GM23248 (cell line): ENCODE results near the gene MYORG. TPM values are rescaled to one million over a fixed set of nuclear protein-coding genes. Genes with fewer than 3 reads are reported as not detected.

Experiments
- DNase-seq: peaks from one replicate; pipeline ENCODE4 v3.0.0-alpha.2; 2015
- H2AFZ ChIP-seq: fragments of 200-600 bp; sonication (generic); 2 replicates; pipeline ENCODE4 v1.6.1; 2016; ENCODE audit warnings: antibody characterized with exemption
- H3F3A ChIP-seq: fragments of 200-600 bp; sonication (generic); 2 replicates; pipeline ENCODE4 v1.6.1; 2016; ENCODE audit warnings: mild to moderate bottlenecking, antibody characterized with exemption, mixed run types; ENCODE audit not compliant: insufficient read depth
- H3K27ac ChIP-seq: fragments of 200-600 bp; sonication (generic); 2 replicates; pipeline ENCODE4 v1.5.1; 2016; ENCODE audit warnings: mild to moderate bottlenecking
- H3K27me3 ChIP-seq: fragments of 200-600 bp; sonication (generic); replicated peaks from 2 replicates; pipeline ENCODE4 v1.6.1; 2016; ENCODE audit warnings: mild to moderate bottlenecking; ENCODE audit not compliant: insufficient read depth
- H3K36me3 ChIP-seq: fragments of 200-600 bp; sonication (generic); 2 replicates; pipeline ENCODE4 v1.6.1; 2016; ENCODE audit warnings: low read depth, mild to moderate bottlenecking
- H3K4me1 ChIP-seq: fragments of 200-600 bp; sonication (generic); 2 replicates; pipeline ENCODE4 v1.6.1; 2016; ENCODE audit warnings: mild to moderate bottlenecking; ENCODE audit not compliant: insufficient read depth
- H3K4me2 ChIP-seq: fragments of 200-600 bp; sonication (generic); one replicate; pipeline ENCODE4 v1.6.1; 2016; ENCODE audit warnings: mild to moderate bottlenecking; ENCODE audit not compliant: unreplicated experiment
- H3K4me3 ChIP-seq: fragments of 200-600 bp; sonication (generic); 2 replicates; pipeline ENCODE4 v1.5.1; 2016; ENCODE audit warnings: mild to moderate bottlenecking
- H3K79me2 ChIP-seq: fragments of 200-600 bp; sonication (generic); 2 replicates; pipeline ENCODE4 v1.6.1; 2016; ENCODE audit warnings: mild to moderate bottlenecking; ENCODE audit not compliant: insufficient read depth
- H3K9ac ChIP-seq: fragments of 200-600 bp; sonication (generic); 2 replicates; pipeline ENCODE4 v1.6.1; 2016; ENCODE audit warnings: mild to moderate bottlenecking
- H3K9me2 ChIP-seq: fragments of 200-600 bp; sonication (generic); 2 replicates; pipeline ENCODE4 v1.6.1; 2016; ENCODE audit warnings: mixed run types, mild to moderate bottlenecking, moderate library complexity; ENCODE audit not compliant: insufficient read depth
- H3K9me3 ChIP-seq: fragments of 200-600 bp; sonication (generic); one replicate; pipeline ENCODE4 v1.6.1; 2017; ENCODE audit warnings: low read depth
- H4K20me1 ChIP-seq: fragments of 200-600 bp; sonication (generic); 2 replicates; pipeline ENCODE4 v1.6.0; 2016; ENCODE audit not compliant: insufficient read depth
- EZH2 ChIP-seq: fragments of 200-600 bp; sonication (generic); IDR thresholded peaks from 2 replicates; pipeline ENCODE4 v1.6.1; 2018; ENCODE audit warnings: antibody characterized with exemption, mild to moderate bottlenecking; ENCODE audit not compliant: insufficient read depth, poor library complexity, severe bottlenecking
- EZH2phosphoT487 ChIP-seq: fragments of 200-600 bp; sonication (generic); IDR thresholded peaks from 2 replicates; pipeline ENCODE4 v1.6.1; 2018; ENCODE audit warnings: antibody characterized with exemption, moderate library complexity, mild to moderate bottlenecking, low read depth; ENCODE audit not compliant: insufficient read depth
- WGBS, 2 experiments: methylation state at CpG; one replicate each; pipeline ENCODE4 v1.1.6; 2015 to 2017; ENCODE audit warnings: low lambda C conversion rate in 2 of 2, low coverage in 1 of 2; ENCODE audit errors: missing lambda C conversion rate in 2 of 2; 5-methylcytosine and 5-hydroxymethylcytosine counted together
- in situ Hi-C: fragments of 300-500 bp; cut with MboI; formaldehyde crosslinking; loops from 2 replicates; pipeline ENCODE4 v1.15.0; 2020
- polyA plus RNA-seq: library from polyadenylated mRNA; unstranded; fragments of >200 nt; fragmentation: Nextera tagmentation; extraction: Ambion mirVana; gene quantifications from 2 replicates; pipeline ENCODE4 v1.2.1, GENCODE V29; 2016
- total RNA-seq: library from RNA; depleted of rRNA; stranded (reverse); fragments of >200 nt; shearing (Covaris generic); gene quantifications from 2 replicates; pipeline ENCODE4 v1.2.3, GENCODE V29; 2014

The MYORG gene
- total and polyA plus RNA-seq, 2 experiments from 2014 or later, result 0.73 to 1.1 TPM

GRCh38 chr9:34349324-34349723 is 27.4 kb downstream of the MYORG start:
- in situ Hi-C loops, result no loop called here
- H3K36me3 ChIP-seq, result no peaks in the 10 kb centered on the region
- no peak overlapping the region for H3K27ac ChIP-seq
- no peaks in the 10 kb centered on the region for H3K27me3 ChIP-seq
- no peaks in the 10 kb centered on the region for H3K9me3 ChIP-seq
- DNase-seq, result no peak
- no peaks in the 10 kb centered on the region for H3K79me2 ChIP-seq
- H3F3A ChIP-seq, result no peaks in the 10 kb centered on the region
- H3K9ac ChIP-seq, result no peak overlapping the region
- H3K4me3 ChIP-seq, result no peak overlapping the region
- TF ChIP-seq EZH2 (no peak), EZH2phosphoT487 (no peak)
- no peak overlapping the region for H3K4me2 ChIP-seq
- H2AFZ ChIP-seq, result no peak overlapping the region
- no peaks in the 10 kb centered on the region for H3K9me2 ChIP-seq
- 96 to 100% methylated on average over 3 of the region's 3 CpGs for WGBS, 2 experiments
- no peaks in the 10 kb centered on the region for H3K4me1 ChIP-seq
- no peaks in the 10 kb centered on the region for H4K20me1 ChIP-seq

DNA sequence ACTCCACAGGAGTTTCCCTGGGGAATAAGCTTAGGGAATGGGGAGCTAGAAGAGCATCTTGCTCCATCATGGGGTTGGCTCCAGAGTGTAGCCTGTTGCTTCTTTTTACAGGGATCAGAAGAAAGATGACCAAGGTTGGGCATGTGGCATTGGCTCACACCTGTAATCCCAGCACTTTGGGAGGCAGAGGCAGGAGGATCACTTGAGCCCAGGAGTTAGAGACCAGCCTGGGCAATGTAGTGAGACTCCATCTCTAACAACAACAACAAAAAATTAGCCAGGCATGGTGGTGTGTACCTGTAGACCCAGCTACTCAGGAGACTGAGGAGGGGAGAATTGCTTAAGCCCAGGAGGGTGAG is 28.9 kb downstream of the MYORG start:
- H2AFZ ChIP-seq, result no peak overlapping the region
- no peaks in the 10 kb centered on the region for H3K9me3 ChIP-seq
- no peak overlapping the region for H3K27ac ChIP-seq
- no peaks in the 10 kb centered on the region for H4K20me1 ChIP-seq
- no peak for DNase-seq
- H3K4me1 ChIP-seq, result no peaks in the 10 kb centered on the region
- no peak for TF ChIP-seq EZH2
- no peak for TF ChIP-seq EZH2phosphoT487
- H3K27me3 ChIP-seq, result no peaks in the 10 kb centered on the region
- H3K9me2 ChIP-seq, result no peaks in the 10 kb centered on the region
- no peak overlapping the region for H3K4me2 ChIP-seq
- H3K36me3 ChIP-seq, result no peaks in the 10 kb centered on the region; the same call in 1 of the 2 replicates
- no peaks in the 10 kb centered on the region for H3F3A ChIP-seq
- H3K9ac ChIP-seq, result no peak overlapping the region
- in situ Hi-C loops, result no loop called here
- no peak overlapping the region for H3K4me3 ChIP-seq
- H3K79me2 ChIP-seq, result no peaks in the 10 kb centered on the region

DNA sequence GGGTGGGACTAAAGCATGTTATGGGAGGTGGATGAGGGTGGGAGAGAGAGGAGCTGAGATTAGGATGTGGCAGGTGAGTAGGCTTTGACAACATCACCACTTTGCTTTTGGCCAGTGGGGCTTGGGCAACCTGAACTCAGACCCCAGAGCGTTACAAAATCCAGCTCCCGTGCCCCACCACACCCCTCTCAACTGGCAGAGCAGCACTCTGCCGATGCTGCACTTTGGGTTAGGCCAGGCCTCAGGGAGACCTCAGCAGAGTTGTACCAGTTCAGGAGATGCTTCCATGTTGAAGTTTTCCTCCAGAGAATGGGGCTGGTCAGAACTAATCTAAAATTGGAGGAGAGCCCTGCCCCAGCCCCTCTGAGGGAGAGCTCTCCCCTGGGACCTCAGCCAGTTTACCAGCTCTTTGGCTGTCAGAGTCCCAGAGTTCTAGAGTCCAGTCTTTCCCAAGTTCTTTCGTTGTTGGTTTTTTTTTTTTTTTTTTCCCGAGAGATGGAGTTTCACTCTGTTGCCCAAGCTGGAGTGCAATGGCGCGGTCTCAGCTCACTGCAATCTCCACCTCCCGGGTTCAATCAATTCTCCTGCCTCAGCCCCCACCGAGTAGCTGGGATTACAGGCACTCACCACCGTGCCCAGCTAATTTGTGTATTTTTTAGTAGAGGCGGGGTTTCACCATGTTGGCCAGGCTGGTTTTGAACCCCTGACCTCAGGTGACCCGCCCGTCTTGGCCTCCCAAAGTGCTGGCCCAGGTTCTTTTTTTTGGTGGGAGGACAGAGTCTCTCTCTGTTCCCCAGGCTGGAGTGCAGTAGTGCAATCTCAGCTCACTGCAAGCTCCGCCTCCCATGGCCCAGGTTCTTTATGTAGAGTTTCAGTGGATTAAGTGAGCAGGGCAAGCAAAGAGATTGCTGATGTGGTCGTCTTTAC is 29.6 kb downstream of the MYORG start:
- H3F3A ChIP-seq, result no peaks in the 10 kb centered on the region
- no peaks in the 10 kb centered on the region for H4K20me1 ChIP-seq
- no peaks in the 10 kb centered on the region for H3K9me3 ChIP-seq
- no peak overlapping the region for H3K4me2 ChIP-seq
- no peak overlapping the region for H3K4me3 ChIP-seq
- H3K27ac ChIP-seq, result no peak overlapping the region
- H3K9me2 ChIP-seq, result no peaks in the 10 kb centered on the region
- H2AFZ ChIP-seq, result no peak overlapping the region
- no peaks in the 10 kb centered on the region for H3K4me1 ChIP-seq
- no peak for DNase-seq
- H3K9ac ChIP-seq, result no peak overlapping the region
- no peaks in the 10 kb centered on the region for H3K27me3 ChIP-seq
- in situ Hi-C loops, result no loop called here
- 82 to 87% methylated on average over 15 of the region's 15 CpGs for WGBS, 2 experiments
- H3K36me3 ChIP-seq, result no peaks in the 10 kb centered on the region; the same call in 1 of the 2 replicates
- TF ChIP-seq EZH2 (no peak), EZH2phosphoT487 (no peak)
- no peaks in the 10 kb centered on the region for H3K79me2 ChIP-seq

DNA sequence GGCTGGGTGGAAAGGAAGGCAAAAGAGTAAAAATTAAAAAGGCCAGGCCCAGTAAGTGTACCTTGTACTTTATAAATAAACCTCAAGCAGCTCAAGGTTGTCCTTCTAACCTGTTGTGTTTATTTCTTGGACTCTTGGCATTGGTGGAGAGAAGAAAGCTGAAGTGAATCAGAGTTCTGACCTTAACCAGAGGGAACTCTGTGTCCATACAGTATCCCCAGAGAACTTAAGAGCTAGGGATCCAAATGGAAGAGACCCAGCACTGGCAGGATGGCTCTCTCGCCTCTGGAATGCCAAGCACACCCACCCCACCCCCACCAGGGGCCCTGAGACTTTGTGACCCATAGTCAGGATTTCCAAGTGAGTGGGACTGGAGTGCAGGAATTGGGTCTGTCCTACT is 33.1 kb downstream of the MYORG start:
- DNase-seq, result no peak
- Histone ChIP-seq H3K36me3 (peaks cover 9% of the 10 kb centered on the region; the same call in 1 of the 2 replicates), H3K4me2 (no peak overlapping the region), H3K4me1 (no peaks in the 10 kb centered on the region), H2AFZ (no peak overlapping the region), H3K27me3 (no peaks in the 10 kb centered on the region), H3K79me2 (no peaks in the 10 kb centered on the region), H3K9me2 (no peaks in the 10 kb centered on the region), H3K9ac (no peak overlapping the region), H4K20me1 (no peaks in the 10 kb centered on the region), H3K4me3 (no peak overlapping the region), H3K9me3 (no peaks in the 10 kb centered on the region), H3F3A (no peaks in the 10 kb centered on the region), H3K27ac (no peak overlapping the region)
- in situ Hi-C loops, result loop anchor here (5.0 kb wide), 1 partner anchor 34 kb away; the partner anchor contains the start of gene MYORG
- TF ChIP-seq EZH2 (no peak), EZH2phosphoT487 (no peak)
- 73 to 93% methylated on average over 1 of the region's 1 CpG for WGBS, 2 experiments
